Measurements from ENCODE around the gene NXT2. TPM values are rescaled to one million over a fixed set of nuclear protein-coding genes. Genes with fewer than 3 reads are reported as not detected.

NXT2 gene
- total and polyA plus RNA-seq, 4 donors, result 3.5 to 10.0 (median 4.8) TPM

- H3K27me3 ChIP-seq (ENCODE audit: control insufficient read depth in 4 of 4, insufficient read depth in 4 of 4, low read length in 3 of 4), result no peaks in the 10 kb centered on the region
- H3K9me3 ChIP-seq (ENCODE audit: control insufficient read depth in 4 of 4, low read length in 3 of 4), result no peaks in the 10 kb centered on the region
- no peaks in the 10 kb centered on the region for H3K36me3 ChIP-seq (ENCODE audit: control insufficient read depth in 4 of 4, insufficient read depth in 3 of 4, low read depth in 1 of 4, low read length in 3 of 4)
- H3K27ac ChIP-seq (ENCODE audit: low read depth in 1 of 2, low read length in 2 of 2), result no peak overlapping the region
- no peak overlapping the region for H3K9ac ChIP-seq (ENCODE audit: low read depth in 1 of 2, low read length in 2 of 2)
- 85% methylated on average over 1 of the region's 1 CpG for WGBS
- no peak overlapping the region for H3K4me3 ChIP-seq (ENCODE audit: low read depth in 1 of 3, low read length in 3 of 3)
- TF ChIP-seq HNF4A (conservative IDR thresholded peaks at IDR 0.05) (no peak), NR2F2 (IDR thresholded peaks at IDR 0.05) (no peak), RXRA (IDR thresholded peaks at IDR 0.05) (no peak), FOXA2 (IDR thresholded peaks at IDR 0.05) (no peak), MAX (IDR thresholded peaks at IDR 0.05) (no peak), YY1 (IDR thresholded peaks at IDR 0.05) (no peak), RAD21 (IDR thresholded peaks at IDR 0.05) (no peak), SP1 (IDR thresholded peaks at IDR 0.05) (no peak), ZBTB33 (IDR thresholded peaks at IDR 0.05) (no peak)
- TF ChIP-seq, protein P1, sequence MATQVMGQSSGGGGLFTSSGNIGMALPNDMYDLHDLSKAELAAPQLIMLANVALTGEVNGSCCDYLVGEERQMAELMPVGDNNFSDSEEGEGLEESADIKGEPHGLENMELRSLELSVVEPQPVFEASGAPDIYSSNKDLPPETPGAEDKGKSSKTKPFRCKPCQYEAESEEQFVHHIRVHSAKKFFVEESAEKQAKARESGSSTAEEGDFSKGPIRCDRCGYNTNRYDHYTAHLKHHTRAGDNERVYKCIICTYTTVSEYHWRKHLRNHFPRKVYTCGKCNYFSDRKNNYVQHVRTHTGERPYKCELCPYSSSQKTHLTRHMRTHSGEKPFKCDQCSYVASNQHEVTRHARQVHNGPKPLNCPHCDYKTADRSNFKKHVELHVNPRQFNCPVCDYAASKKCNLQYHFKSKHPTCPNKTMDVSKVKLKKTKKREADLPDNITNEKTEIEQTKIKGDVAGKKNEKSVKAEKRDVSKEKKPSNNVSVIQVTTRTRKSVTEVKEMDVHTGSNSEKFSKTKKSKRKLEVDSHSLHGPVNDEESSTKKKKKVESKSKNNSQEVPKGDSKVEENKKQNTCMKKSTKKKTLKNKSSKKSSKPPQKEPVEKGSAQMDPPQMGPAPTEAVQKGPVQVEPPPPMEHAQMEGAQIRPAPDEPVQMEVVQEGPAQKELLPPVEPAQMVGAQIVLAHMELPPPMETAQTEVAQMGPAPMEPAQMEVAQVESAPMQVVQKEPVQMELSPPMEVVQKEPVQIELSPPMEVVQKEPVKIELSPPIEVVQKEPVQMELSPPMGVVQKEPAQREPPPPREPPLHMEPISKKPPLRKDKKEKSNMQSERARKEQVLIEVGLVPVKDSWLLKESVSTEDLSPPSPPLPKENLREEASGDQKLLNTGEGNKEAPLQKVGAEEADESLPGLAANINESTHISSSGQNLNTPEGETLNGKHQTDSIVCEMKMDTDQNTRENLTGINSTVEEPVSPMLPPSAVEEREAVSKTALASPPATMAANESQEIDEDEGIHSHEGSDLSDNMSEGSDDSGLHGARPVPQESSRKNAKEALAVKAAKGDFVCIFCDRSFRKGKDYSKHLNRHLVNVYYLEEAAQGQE (IDR thresholded peaks at IDR 0.05), result no peak
- DNase-seq (ENCODE audit: low spot score), result no peak
- H3K4me1 ChIP-seq (ENCODE audit: control insufficient read depth in 4 of 4, insufficient read depth in 4 of 4, low read length in 3 of 4), result no peaks in the 10 kb centered on the region
Measured at GRCh38 chrX:109498434-109498833, 38.2 kb upstream of the NXT2 start.

- TF ChIP-seq, protein P1 (IDR thresholded peaks at IDR 0.05), result no peak
- TF ChIP-seq TAF1 (conservative IDR thresholded peaks at IDR 0.05) (no peak), GABPA (IDR thresholded peaks at IDR 0.05 in 1 of 2, conservative IDR thresholded peaks at IDR 0.05 in 1 of 2) (no peak), ZBTB33 (IDR thresholded peaks at IDR 0.05) (no peak), NR2F2 (IDR thresholded peaks at IDR 0.05) (no peak), FOXA1 (IDR thresholded peaks at IDR 0.05) (no peak), MAX (IDR thresholded peaks at IDR 0.05) (no peak), YY1 (IDR thresholded peaks at IDR 0.05) (no peak), HNF4G (IDR thresholded peaks at IDR 0.05) (no peak), HNF4A (conservative IDR thresholded peaks at IDR 0.05) (no peak), EGR1 (IDR thresholded peaks at IDR 0.05; ENCODE audit: low read depth in 2 of 2) (no peak)
- TF ChIP-seq, protein P2, sequence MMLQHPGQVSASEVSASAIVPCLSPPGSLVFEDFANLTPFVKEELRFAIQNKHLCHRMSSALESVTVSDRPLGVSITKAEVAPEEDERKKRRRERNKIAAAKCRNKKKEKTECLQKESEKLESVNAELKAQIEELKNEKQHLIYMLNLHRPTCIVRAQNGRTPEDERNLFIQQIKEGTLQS (IDR thresholded peaks at IDR 0.05), result no peak
- Histone ChIP-seq H3K4me3 (ENCODE audit: low read depth in 1 of 3, low read length in 3 of 3) (no peak overlapping the region), H3K27ac (ENCODE audit: low read depth in 1 of 2, low read length in 2 of 2) (no peak overlapping the region), H3K9ac (ENCODE audit: low read depth in 1 of 2, low read length in 2 of 2) (no peak overlapping the region), H3K4me1 (ENCODE audit: control insufficient read depth in 4 of 4, insufficient read depth in 4 of 4, low read length in 3 of 4) (no peaks in the 10 kb centered on the region), H3K9me3 (ENCODE audit: control insufficient read depth in 4 of 4, low read length in 3 of 4) (no peaks in the 10 kb centered on the region), H3K36me3 (ENCODE audit: control insufficient read depth in 4 of 4, insufficient read depth in 3 of 4, low read depth in 1 of 4, low read length in 3 of 4) (no peaks in the 10 kb centered on the region), H3K27me3 (ENCODE audit: control insufficient read depth in 4 of 4, insufficient read depth in 4 of 4, low read length in 3 of 4) (no peaks in the 10 kb centered on the region)
- 69% methylated on average over 3 of the region's 3 CpGs for WGBS
- no peak for DNase-seq (ENCODE audit: low spot score)
Measured at GRCh38 chrX:109501176-109501575, 35.5 kb upstream of the NXT2 start.

Measured in liver (tissue), 9 donors.